GM18511 (cell line): ENCODE results near the gene NEK2.
"Not testable (repeated sequence)": the region's sequence is repeated elsewhere in the genome, so short reads cannot be mapped to it uniquely, and the experiment has no call there.

Experiments
- ATAC-seq: cut with Tn5 transposase; IDR thresholded peaks from one replicate; pipeline ENCODE4 v1.9.1; 2021; ENCODE audit warnings: mild to moderate bottlenecking, moderate library complexity; ENCODE audit not compliant: unreplicated experiment

Gene NEK2

GRCh38 chr1:211652371-211652770, 23.1 kb downstream of the NEK2 start:
- no peak for ATAC-seq

- no peak for ATAC-seq
Measured at GRCh38 chr1:211650904-211651303, 24.5 kb downstream of the NEK2 start.

GRCh38 chr1:211648980-211649934, 26.2 kb downstream of the NEK2 start:
- ATAC-seq: no peak

- no peak for ATAC-seq
Measured at GRCh38 chr1:211648336-211648735, 27.1 kb downstream of the NEK2 start.

- no peak for ATAC-seq
Measured at GRCh38 chr1:211647711-211648121, 27.7 kb downstream of the NEK2 start.

GRCh38 chr1:211646566-211646965, 28.9 kb downstream of the NEK2 start:
- no peak for ATAC-seq

GRCh38 chr1:211645601-211646000, 29.8 kb downstream of the NEK2 start:
- not testable (repeated sequence) for ATAC-seq

- no peak for ATAC-seq
Measured at GRCh38 chr1:211644653-211645052, 30.8 kb downstream of the NEK2 start.

- no peak for ATAC-seq
Measured at GRCh38 chr1:211643324-211644212, 31.9 kb downstream of the NEK2 start.

GRCh38 chr1:211642870-211643269, 32.6 kb downstream of the NEK2 start:
- no peak for ATAC-seq

GRCh38 chr1:211641942-211642341, 33.5 kb downstream of the NEK2 start:
- ATAC-seq: no peak

GRCh38 chr1:211641044-211641800, 34.2 kb downstream of the NEK2 start:
- ATAC-seq: no peak

GRCh38 chr1:211640301-211640630, 35.2 kb downstream of the NEK2 start:
- ATAC-seq: no peak

GRCh38 chr1:211639475-211640300, 35.7 kb downstream of the NEK2 start:
- ATAC-seq: no peak

- no peak for ATAC-seq
Measured at GRCh38 chr1:211638689-211639101, 36.7 kb downstream of the NEK2 start.

GRCh38 chr1:211638246-211638645, 37.2 kb downstream of the NEK2 start:
- no peak for ATAC-seq

- no peak for ATAC-seq
Measured at GRCh38 chr1:211637066-211637465, 38.4 kb downstream of the NEK2 start.

- not testable (repeated sequence) for ATAC-seq
Measured at GRCh38 chr1:211636575-211637029, 38.8 kb downstream of the NEK2 start.

GRCh38 chr1:211635597-211636205, 39.7 kb downstream of the NEK2 start:
- no peak for ATAC-seq

- ATAC-seq: no peak
Measured at GRCh38 chr1:211634931-211635330, 40.5 kb downstream of the NEK2 start.
